ENCODE results near the gene SCGN. TPM values are rescaled to one million over a fixed set of nuclear protein-coding genes. Genes with fewer than 3 reads are reported as not detected.

Gene SCGN
- total and polyA plus RNA-seq, 2 of the 13 experiments (the other 11 are each of a cell fraction or from before 2014, with no cell fraction given), result 2.9 to 29.0 TPM

DNA sequence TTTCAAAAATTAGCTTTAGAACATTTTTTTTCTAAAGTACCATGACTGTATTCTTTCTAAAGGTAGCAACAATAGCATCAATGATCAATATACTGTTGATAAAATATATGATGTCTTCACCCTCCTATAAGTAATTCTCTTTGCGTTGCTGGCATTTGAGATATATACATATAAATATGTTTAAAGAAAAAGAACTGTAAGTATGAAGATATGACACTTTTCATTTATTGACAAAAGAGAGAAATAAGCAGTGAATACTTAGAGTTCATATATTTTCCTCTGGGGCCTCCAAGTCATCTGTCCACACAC is 49.4 kb upstream of the SCGN start:
- no TSS peak for BruUV-seq (replicated peaks)
- H3K36me3 ChIP-seq (replicated peaks in 1 of 2; ENCODE audit: control insufficient read depth in 1 of 2, insufficient read depth in 2 of 2, low read length in 2 of 2), result no peaks in the 10 kb centered on the region
- WGBS (ENCODE audit: low lambda C conversion rate), result 97% methylated on average over 1 of the region's 1 CpG
- no peak for ATAC-seq
- H3K4me1 ChIP-seq (ENCODE audit: insufficient read depth, low read length), result peaks cover 10% of the 10 kb centered on the region
- intact Hi-C loops (cut with micrococcal nuclease; ENCODE audit: unreplicated experiment) (loop anchor here (1.0 to 2.0 kb wide), 5 partner anchors 46 to 379 kb away; no protein-coding TSS in a partner anchor), in situ Hi-C loops (cut with HindIII; ENCODE audit: extremely low pct_ligation_motif_present, low pct_unique_long_range_greater_than_20kb) (loop anchor here (5.0 kb wide), 2 partner anchors 325 to 380 kb away; partner anchors contain the start of gene CARMIL1)
- no peaks in the 10 kb centered on the region for H3K9me3 ChIP-seq (ENCODE audit: low read length)
- H2AFZ ChIP-seq (ENCODE audit: low read length), result no peak overlapping the region
- no peaks in the 10 kb centered on the region for H3K27me3 ChIP-seq (ENCODE audit: control insufficient read depth in 1 of 2, insufficient read depth in 2 of 2, low read length in 2 of 2)
- H4K20me1 ChIP-seq (ENCODE audit: insufficient read depth, low read length), result no peaks in the 10 kb centered on the region; the same call in 1 of the 2 replicates
- no peak overlapping the region for H3K4me3 ChIP-seq (replicated peaks in 1 of 3; ENCODE audit: insufficient read depth in 1 of 3, low read depth in 2 of 3, low read length in 3 of 3)
- TF ChIP-seq ONECUT2 (CRISPR knock-in tag; IDR thresholded peaks at IDR 0.05) (no peak), ZNF562 (CRISPR knock-in tag; IDR thresholded peaks at IDR 0.05; ENCODE audit: borderline replicate concordance) (no peak), SMAD9 (CRISPR knock-in tag; IDR thresholded peaks at IDR 0.05) (no peak), MZF1 (CRISPR knock-in tag; IDR thresholded peaks at IDR 0.05; ENCODE audit: borderline replicate concordance) (no peak), ZNF550 (CRISPR knock-in tag; IDR thresholded peaks at IDR 0.05; ENCODE audit: borderline replicate concordance) (no peak), ATF7-NPFF (CRISPR knock-in tag; IDR thresholded peaks at IDR 0.05; ENCODE audit: low read depth) (no peak)
- no peak for FAIRE-seq
- H3K4me2 ChIP-seq (ENCODE audit: low read depth, low read length), result no peak overlapping the region
- DNase-seq (ENCODE audit: low spot score), result no peak
- H3K79me2 ChIP-seq (ENCODE audit: insufficient read depth, low read length), result no peaks in the 10 kb centered on the region
- H3K27ac ChIP-seq (ENCODE audit: extremely low read length, insufficient read depth, low read length), result no peak overlapping the region
- ChIA-PET CTCF (ENCODE audit: low intra/inter-chr PET ratio, low total read pairs) (interaction anchor here (1.2 to 3.6 kb wide), 7 partner anchors 46 to 379 kb away, joined by 5 to 33 read pairs (median 7); partner anchors contain the start of gene CARMIL1), POLR2A (no interaction called here)
- no peak overlapping the region for H3K9ac ChIP-seq (ENCODE audit: insufficient read depth, low read depth, low read length)

DNA sequence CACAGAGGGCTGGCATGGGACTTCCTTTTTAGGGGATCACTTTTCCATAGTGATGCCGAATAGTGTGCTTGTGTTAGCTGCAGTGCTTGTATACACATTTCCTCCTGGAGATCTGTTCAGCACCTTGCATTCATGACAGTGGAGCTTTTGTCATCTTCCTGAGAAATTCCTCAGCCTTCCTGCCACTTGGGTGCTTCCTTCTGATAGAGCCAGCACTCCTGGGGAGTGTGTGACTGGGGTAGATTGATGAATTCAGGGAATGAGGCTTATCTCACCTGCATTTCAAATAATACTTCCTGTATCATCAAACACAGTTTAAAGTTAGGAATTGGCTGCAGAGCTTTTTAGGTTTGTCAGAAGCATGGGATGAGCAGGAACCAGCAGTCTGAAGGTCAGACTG is 48.8 kb upstream of the SCGN start:
- H3K27ac ChIP-seq (ENCODE audit: extremely low read length, insufficient read depth, low read length), result no peak overlapping the region
- no peaks in the 10 kb centered on the region for H3K9me3 ChIP-seq (ENCODE audit: low read length)
- in situ Hi-C loops (cut with HindIII; ENCODE audit: extremely low pct_ligation_motif_present, low pct_unique_long_range_greater_than_20kb) (loop anchor here (5.0 kb wide), 2 partner anchors 326 to 381 kb away; partner anchors contain the start of gene CARMIL1), intact Hi-C loops (cut with micrococcal nuclease; ENCODE audit: unreplicated experiment) (loop anchor here (2.0 kb wide), 2 partner anchors 46 to 112 kb away; no protein-coding TSS in a partner anchor)
- ChIA-PET POLR2A (no interaction called here), CTCF (ENCODE audit: low intra/inter-chr PET ratio, low total read pairs) (interaction anchor here (1.6 to 3.6 kb wide), 4 partner anchors 115 to 380 kb away, joined by 5 to 33 read pairs (median 12); no protein-coding TSS in a partner anchor)
- no peak for TF ChIP-seq REPIN1 (CRISPR knock-in tag; IDR thresholded peaks at IDR 0.05; ENCODE audit: borderline replicate concordance, low read depth)
- TF ChIP-seq, protein P1, sequence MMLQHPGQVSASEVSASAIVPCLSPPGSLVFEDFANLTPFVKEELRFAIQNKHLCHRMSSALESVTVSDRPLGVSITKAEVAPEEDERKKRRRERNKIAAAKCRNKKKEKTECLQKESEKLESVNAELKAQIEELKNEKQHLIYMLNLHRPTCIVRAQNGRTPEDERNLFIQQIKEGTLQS (CRISPR knock-in tag; IDR thresholded peaks at IDR 0.05), result no peak
- no peak for TF ChIP-seq NR1H2 (CRISPR knock-in tag; IDR thresholded peaks at IDR 0.05; ENCODE audit: borderline replicate concordance, low read depth)
- no peak for TF ChIP-seq NR2F2 (IDR thresholded peaks at IDR 0.05; ENCODE audit: borderline replicate concordance, low read depth)
- TF ChIP-seq ZFX (CRISPR knock-in tag; IDR thresholded peaks at IDR 0.05; ENCODE audit: low read depth), result no peak
- TF ChIP-seq, protein P2, sequence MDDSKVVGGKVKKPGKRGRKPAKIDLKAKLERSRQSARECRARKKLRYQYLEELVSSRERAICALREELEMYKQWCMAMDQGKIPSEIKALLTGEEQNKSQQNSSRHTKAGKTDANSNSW (CRISPR knock-in tag; IDR thresholded peaks at IDR 0.05; ENCODE audit: borderline replicate concordance), result no peak
- no peak for TF ChIP-seq SOX5 (CRISPR knock-in tag; IDR thresholded peaks at IDR 0.05; ENCODE audit: borderline replicate concordance)
- no peak for TF ChIP-seq MXI1 (IDR thresholded peaks at IDR 0.05; ENCODE audit: borderline replicate concordance, low read depth, low read length)
- 67% methylated on average over 1 of the region's 1 CpG for WGBS (ENCODE audit: low lambda C conversion rate)
- H3K4me2 ChIP-seq (ENCODE audit: low read depth, low read length), result no peak overlapping the region
- no peaks in the 10 kb centered on the region for H3K36me3 ChIP-seq (replicated peaks in 1 of 2; ENCODE audit: control insufficient read depth in 1 of 2, insufficient read depth in 2 of 2, low read length in 2 of 2)
- no TSS peak for BruUV-seq (replicated peaks)
- FAIRE-seq, result no peak
- H3K4me1 ChIP-seq (ENCODE audit: insufficient read depth, low read length), result peaks cover 7% of the 10 kb centered on the region
- no peak for DNase-seq (ENCODE audit: low spot score)
- no peaks in the 10 kb centered on the region; the same call in 1 of the 2 replicates for H4K20me1 ChIP-seq (ENCODE audit: insufficient read depth, low read length)
- no peak overlapping the region for H3K9ac ChIP-seq (ENCODE audit: insufficient read depth, low read depth, low read length)
- no peak overlapping the region for H2AFZ ChIP-seq (ENCODE audit: low read length)
- no peaks in the 10 kb centered on the region for H3K27me3 ChIP-seq (ENCODE audit: control insufficient read depth in 1 of 2, insufficient read depth in 2 of 2, low read length in 2 of 2)
- no peak for ATAC-seq
- H3K4me3 ChIP-seq (replicated peaks in 1 of 3; ENCODE audit: insufficient read depth in 1 of 3, low read depth in 2 of 3, low read length in 3 of 3), result no peak overlapping the region
- H3K79me2 ChIP-seq (ENCODE audit: insufficient read depth, low read length), result no peaks in the 10 kb centered on the region
